ENCODE results near the gene IDH2. TPM values are rescaled to one million over a fixed set of nuclear protein-coding genes. Genes with fewer than 3 reads are reported as not detected.

Gene IDH2
- total RNA-seq, 2 experiments from 2014 or later: 176 to 182 TPM

DNA sequence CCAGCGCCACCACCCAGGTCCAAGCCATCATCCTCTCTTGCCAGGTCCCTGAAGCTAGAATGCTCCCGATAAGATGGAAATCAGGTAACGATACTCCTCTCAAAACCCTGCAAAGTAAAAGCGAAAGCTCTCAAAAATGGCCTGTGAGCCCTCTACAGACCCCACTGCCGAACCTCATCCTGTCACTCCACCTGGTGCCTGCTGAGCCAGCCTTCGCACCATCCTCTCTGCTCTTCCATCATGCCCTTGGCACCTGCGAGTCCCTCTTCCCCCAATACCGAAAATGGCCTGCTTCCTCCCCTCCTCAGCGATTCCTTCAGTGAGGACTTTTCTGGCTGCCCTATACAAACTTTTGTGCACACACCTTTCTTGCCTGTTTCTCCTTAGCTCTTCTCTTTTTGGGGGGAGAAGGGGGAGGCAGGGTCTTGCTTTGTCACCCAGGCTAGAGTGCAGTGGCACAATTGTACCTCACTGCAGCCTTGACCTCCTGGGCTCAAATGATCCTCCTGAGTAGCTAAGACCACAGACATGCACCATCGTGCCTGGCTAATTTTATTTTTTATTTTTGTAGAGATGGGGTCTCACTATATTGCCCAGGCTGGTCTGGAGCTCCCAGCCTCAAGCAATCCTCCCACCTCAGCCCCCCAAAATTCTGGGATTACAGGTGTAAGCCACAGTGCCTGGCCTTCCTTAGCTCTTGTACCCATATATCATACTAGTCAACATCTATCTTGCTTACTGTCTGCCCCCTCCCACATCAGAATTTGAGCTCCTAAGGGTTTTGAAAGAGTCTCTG lies 3.0 kb downstream of the IDH2 start:
- ChIA-PET POLR2A (interaction anchor here (0.9 kb wide), 1 partner anchor 43 kb away, joined by 3 read pairs; no protein-coding TSS in a partner anchor), CTCF (interaction anchor here (0.6 to 1.8 kb wide), 11 partner anchors 9 to 339 kb away, joined by 3 to 7 read pairs (median 4); no protein-coding TSS in a partner anchor)
- H3K4me1 Mint-ChIP-seq: peaks cover 74% of the 10 kb centered on the region
- no peaks in the 10 kb centered on the region for H3K27me3 Mint-ChIP-seq
- DNase-seq (peak; percentile 54), ATAC-seq (no peak)
- H3K36me3 Mint-ChIP-seq (ENCODE audit: low read depth): peaks cover 21% of the 10 kb centered on the region
- intact Hi-C loops (cut with DNase I, micrococcal nuclease): loop anchor here (2.0 to 5.0 kb wide), 3 partner anchors 43 to 562 kb away; no protein-coding TSS in a partner anchor
- H3K9me3 Mint-ChIP-seq (ENCODE audit: low read depth): no peaks in the 10 kb centered on the region
- peak overlapping the region; percentile 86 for H3K4me3 Mint-ChIP-seq
- H3K27ac Mint-ChIP-seq: peak overlapping the region; percentile 90

DNA sequence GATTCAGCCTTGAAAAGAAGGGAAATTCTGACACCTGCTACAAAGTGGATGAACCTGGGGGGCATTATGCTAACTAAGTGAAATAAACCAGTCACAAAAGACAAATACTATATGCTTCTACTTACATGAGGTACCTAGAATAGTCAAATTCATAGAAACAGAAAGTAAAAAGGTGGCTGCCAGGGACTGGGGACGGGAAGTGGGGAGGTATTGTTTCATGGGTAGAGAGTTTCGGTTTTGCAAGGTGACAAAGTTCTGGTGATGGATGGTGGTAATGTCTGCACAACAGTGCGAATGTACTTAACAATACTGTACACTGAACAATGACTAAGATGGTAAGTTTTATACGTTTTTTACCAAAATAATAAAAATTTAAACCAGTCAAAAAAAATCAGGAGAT lies 4.8 kb downstream of the IDH2 start:
- POLR2A ChIA-PET: interaction anchor here (0.6 kb wide), 1 partner anchor 206 kb away, joined by 3 read pairs; no protein-coding TSS in a partner anchor
- peaks cover 24% of the 10 kb centered on the region for H3K36me3 Mint-ChIP-seq (ENCODE audit: low read depth)
- H3K4me3 Mint-ChIP-seq: peak overlapping the region; percentile 86
- DNase-seq (peak; percentile 80), ATAC-seq (peak; percentile 74)
- intact Hi-C loops (cut with DNase I, micrococcal nuclease): loop anchor here (1.0 to 5.0 kb wide), 8 partner anchors 38 to 320 kb away; partner anchors contain the start of genes AP3S2 (in 2 of the 2), GDPGP1 (in 1 of the 2) and NGRN (in 1 of the 2)
- CTCF ChIA-PET: no interaction called here
- H3K9me3 Mint-ChIP-seq (ENCODE audit: low read depth): no peaks in the 10 kb centered on the region
- H3K4me1 Mint-ChIP-seq: peaks cover 74% of the 10 kb centered on the region
- peak overlapping the region; percentile 90 for H3K27ac Mint-ChIP-seq
- no peaks in the 10 kb centered on the region for H3K27me3 Mint-ChIP-seq

DNA sequence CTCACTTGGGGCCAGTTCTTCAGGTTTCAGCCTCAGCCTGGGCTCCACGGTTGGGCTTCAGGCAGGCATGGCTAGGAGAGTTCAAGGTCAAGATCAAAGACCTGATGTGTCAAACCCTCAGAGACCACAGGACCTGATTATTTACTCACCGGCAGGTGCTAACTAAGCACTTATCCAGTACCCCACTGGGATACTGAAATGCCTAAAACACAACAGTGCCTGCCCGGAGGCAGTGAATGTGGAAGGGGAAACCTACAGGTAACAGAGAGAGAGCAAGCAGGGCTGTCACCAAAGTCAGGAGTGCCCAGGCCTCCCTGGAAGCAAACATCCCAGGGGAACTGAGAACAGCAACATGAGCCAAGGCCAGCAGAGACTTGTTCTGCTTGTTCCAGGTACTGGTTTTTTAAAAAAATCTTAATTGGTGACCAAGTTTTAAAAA lies 6.7 kb downstream of the IDH2 start:
- POLR2A ChIA-PET: no interaction called here
- peaks cover 67% of the 10 kb centered on the region for H3K4me1 Mint-ChIP-seq
- peaks cover 27% of the 10 kb centered on the region for H3K36me3 Mint-ChIP-seq (ENCODE audit: low read depth)
- intact Hi-C loops (cut with DNase I, micrococcal nuclease): loop anchor here (5.0 kb wide), 2 partner anchors 47 to 322 kb away; no protein-coding TSS in a partner anchor
- no peaks in the 10 kb centered on the region for H3K27me3 Mint-ChIP-seq
- peak; percentile 46 for DNase-seq
- peak overlapping the region; percentile 38 for H3K4me3 Mint-ChIP-seq
- CTCF ChIA-PET: interaction anchor here (0.8 to 1.6 kb wide), 2 partner anchors 9 to 221 kb away, joined by 3 to 12 read pairs; no protein-coding TSS in a partner anchor
- peak overlapping the region; percentile 61 for H3K27ac Mint-ChIP-seq
- peak; percentile 14 for ATAC-seq
- H3K9me3 Mint-ChIP-seq (ENCODE audit: low read depth): no peaks in the 10 kb centered on the region

DNA sequence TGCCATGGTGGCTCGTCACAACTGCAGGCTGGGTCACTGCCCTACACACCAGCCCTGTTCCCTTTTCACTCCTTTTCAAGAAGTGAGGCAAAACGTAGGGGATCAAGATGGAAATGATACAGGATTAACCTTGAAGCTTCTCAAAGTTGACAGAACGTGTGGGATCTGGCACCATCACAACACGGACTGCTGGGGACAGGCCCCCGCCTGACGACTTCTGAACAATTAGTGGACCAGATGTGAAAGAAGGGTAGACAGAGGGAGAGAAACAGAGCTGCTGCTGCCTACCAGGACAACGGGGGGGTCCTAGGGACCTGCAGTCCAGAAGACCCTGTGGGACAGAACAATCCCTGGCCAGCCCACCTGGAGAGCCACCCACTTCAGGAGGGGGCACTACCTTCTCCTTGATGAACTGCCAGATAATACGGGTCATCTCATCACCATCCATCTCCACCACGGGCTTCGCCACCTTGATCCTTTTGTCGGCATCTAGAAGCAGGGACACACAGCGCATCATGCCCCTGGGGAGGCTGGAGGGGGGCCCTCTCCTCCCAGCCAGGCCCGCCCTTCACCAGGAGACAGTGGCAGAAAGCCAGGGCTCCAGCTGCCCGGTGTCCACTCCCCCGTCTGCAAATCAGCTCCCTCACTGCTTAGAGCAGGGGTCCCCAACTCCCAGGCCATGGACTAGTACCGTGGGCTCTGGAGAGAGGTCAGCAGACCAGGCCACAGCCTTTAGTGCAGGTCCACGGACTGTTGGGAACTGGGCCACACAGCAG lies 10.9 kb downstream of the IDH2 start:
- Mint-ChIP-seq H3K27ac (no peak overlapping the region), H3K27me3 (no peaks in the 10 kb centered on the region), H3K36me3 (ENCODE audit: low read depth) (peaks cover 46% of the 10 kb centered on the region), H3K4me1 (peaks cover 31% of the 10 kb centered on the region), H3K9me3 (ENCODE audit: low read depth) (no peaks in the 10 kb centered on the region), H3K4me3 (no peak overlapping the region)
- POLR2A ChIA-PET: no interaction called here
- CTCF ChIA-PET: interaction anchor here (0.6 to 1.5 kb wide), 3 partner anchors 8 to 216 kb away, joined by 3 to 4 read pairs (median 3); no protein-coding TSS in a partner anchor
- DNase-seq: no peak
- no peak for ATAC-seq
- intact Hi-C loops (cut with DNase I, micrococcal nuclease): no loop called here

DNA sequence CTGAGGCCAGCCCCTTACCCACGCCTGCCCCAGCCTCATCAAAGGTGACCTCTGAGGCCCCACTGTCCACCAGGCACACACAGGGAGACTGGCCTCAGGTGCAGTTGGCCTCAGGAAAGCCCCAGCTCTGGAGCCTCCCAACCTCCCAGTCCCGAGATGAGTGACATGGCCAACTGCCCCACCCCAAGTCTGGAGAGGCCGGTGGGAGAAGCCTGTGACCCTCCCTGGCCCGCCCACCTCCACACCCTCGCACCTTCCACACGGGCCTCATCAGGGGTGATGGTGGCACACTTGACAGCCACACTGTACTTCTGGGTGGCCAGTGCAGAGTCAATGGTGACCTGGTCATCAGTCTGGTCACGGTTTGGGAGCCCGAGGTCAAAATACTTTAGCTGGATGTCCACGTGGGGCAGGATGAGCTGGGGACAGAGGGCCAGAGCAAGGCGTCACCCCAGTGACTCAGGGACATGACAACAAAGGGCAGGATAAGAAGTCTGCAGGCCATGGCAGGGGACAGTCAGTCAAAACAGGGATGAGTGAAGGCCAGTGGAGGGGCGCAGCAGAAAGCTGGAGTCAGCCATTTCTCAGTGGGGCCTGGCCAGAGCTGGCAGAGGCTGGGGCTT lies 11.9 kb downstream of the IDH2 start:
- Mint-ChIP-seq H3K4me3 (no peak overlapping the region), H3K9me3 (ENCODE audit: low read depth) (no peaks in the 10 kb centered on the region), H3K36me3 (ENCODE audit: low read depth) (peaks cover 39% of the 10 kb centered on the region), H3K27ac (peak overlapping the region; percentile 2), H3K27me3 (no peaks in the 10 kb centered on the region), H3K4me1 (peaks cover 22% of the 10 kb centered on the region)
- no peak for ATAC-seq
- ChIA-PET POLR2A (no interaction called here), CTCF (interaction anchor here (0.6 to 1.2 kb wide), 2 partner anchors 9 to 140 kb away, joined by 3 to 4 read pairs; no protein-coding TSS in a partner anchor)
- intact Hi-C loops (cut with DNase I, micrococcal nuclease): no loop called here
- no peak for DNase-seq

DNA sequence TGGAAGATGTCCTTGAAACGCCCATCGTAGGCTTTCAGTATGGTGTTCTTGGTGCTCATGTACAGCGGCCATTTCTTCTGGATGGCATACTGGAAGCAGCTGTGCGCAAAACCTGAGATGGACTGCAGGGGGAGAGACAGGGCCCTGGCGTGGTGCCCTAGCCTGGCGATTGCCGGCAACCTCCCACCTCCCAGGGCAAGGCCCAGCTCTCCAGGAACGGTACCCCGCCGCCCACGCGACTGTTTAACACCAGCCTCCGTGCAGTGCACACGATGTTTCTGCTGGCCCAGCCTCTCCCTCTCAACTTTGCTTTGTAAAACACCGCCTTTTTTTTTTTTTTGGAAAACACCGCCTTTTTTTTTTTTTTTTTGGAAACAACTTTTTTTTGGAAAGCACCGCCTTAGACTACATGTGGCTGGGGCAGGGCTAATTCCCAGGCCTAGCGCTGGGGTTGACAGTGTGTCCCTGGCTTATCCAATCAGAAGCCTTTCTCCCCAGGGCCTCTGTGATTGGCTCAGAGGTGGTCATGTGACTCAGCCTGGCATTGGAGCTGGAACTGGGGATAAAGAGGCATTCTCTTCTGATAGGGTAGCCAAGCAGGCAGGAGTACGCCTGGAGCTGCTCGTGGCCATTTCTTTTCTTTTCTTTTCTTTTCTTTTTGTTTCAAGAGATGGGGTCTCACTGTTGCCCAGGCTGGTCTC lies 14.7 kb downstream of the IDH2 start:
- Mint-ChIP-seq H3K9me3 (ENCODE audit: low read depth) (no peaks in the 10 kb centered on the region), H3K4me3 (no peak overlapping the region), H3K27me3 (no peaks in the 10 kb centered on the region), H3K4me1 (peaks cover 8% of the 10 kb centered on the region), H3K36me3 (ENCODE audit: low read depth) (peaks cover 44% of the 10 kb centered on the region), H3K27ac (no peak overlapping the region)
- peak; percentile 73 for ATAC-seq
- DNase-seq: peak; percentile 69
- intact Hi-C loops (cut with DNase I, micrococcal nuclease): loop anchor here (1.0 to 5.0 kb wide), 6 partner anchors 15 to 347 kb away; partner anchors contain the start of gene IDH2 (in 1 of the 2)
- ChIA-PET CTCF (interaction anchor here (0.6 to 3.1 kb wide), 22 partner anchors 9 to 414 kb away, joined by 3 to 12 read pairs (median 4); partner anchors contain the start of gene IDH2), POLR2A (interaction anchor here (0.7 kb wide), 1 partner anchor 15 kb away, joined by 5 read pairs; the partner anchor contains the start of gene IDH2)

DNA sequence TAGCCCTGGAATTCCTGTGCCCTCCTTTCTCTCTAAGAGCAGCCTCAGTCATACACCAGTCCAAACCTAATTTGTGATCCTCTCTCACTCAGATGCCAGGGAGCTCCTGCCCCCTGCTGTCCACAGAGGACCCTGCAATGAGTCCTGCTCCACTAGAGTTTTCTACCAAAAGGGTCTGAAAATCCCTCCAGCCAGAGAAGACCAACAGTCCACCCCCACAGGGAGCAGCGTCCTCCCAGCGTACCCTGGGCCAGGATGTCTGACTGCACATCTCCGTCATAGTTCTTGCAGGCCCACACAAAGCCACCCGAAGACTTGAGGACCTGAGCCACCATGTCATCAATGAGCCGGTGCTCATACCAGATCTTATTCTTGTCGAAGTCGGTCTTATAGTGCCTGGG lies 15.4 kb downstream of the IDH2 start:
- peaks cover 43% of the 10 kb centered on the region for H3K36me3 Mint-ChIP-seq (ENCODE audit: low read depth)
- CTCF ChIA-PET: interaction anchor here (0.6 to 3.1 kb wide), 20 partner anchors 9 to 352 kb away, joined by 3 to 12 read pairs (median 4); partner anchors contain the start of gene IDH2
- H3K4me3 Mint-ChIP-seq: no peak overlapping the region
- H3K27me3 Mint-ChIP-seq: no peaks in the 10 kb centered on the region
- H3K27ac Mint-ChIP-seq: peak overlapping the region; percentile 75
- DNase-seq (peak; percentile 75), ATAC-seq (peak; percentile 79)
- H3K9me3 Mint-ChIP-seq (ENCODE audit: low read depth): no peaks in the 10 kb centered on the region
- intact Hi-C loops (cut with DNase I, micrococcal nuclease): loop anchor here (1.0 to 5.0 kb wide), 7 partner anchors 15 to 347 kb away; partner anchors contain the start of gene IDH2 (in 1 of the 2)
- H3K4me1 Mint-ChIP-seq: peaks cover 6% of the 10 kb centered on the region
- POLR2A ChIA-PET: interaction anchor here (0.7 kb wide), 1 partner anchor 15 kb away, joined by 5 read pairs; the partner anchor contains the start of gene IDH2

DNA sequence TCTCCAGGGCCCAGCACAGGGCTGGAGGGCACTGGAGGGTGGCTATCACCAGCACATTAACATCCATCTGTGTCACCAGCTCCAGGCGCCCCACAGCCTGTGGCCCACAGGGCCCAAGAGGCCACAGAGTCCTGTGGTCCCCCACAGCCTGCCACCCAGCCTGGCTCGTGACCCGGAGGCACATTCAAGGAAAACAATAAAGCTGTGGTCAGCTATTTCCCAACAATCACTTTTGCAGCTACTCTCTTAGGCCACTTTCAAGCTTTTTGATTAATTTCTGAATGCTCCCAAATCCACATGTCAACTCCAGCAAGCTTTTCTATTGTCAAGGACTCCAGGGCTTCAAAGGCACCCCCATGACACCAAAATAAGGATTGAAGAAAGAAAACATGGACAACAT lies 16.7 kb downstream of the IDH2 start:
- DNase-seq: no peak
- no peaks in the 10 kb centered on the region for H3K9me3 Mint-ChIP-seq (ENCODE audit: low read depth)
- H3K27me3 Mint-ChIP-seq: no peaks in the 10 kb centered on the region
- intact Hi-C loops (cut with DNase I, micrococcal nuclease): loop anchor here in 1 of 2 experiments (5.0 kb wide), 1 partner anchor 323 kb away; no protein-coding TSS in a partner anchor
- H3K27ac Mint-ChIP-seq: no peak overlapping the region
- H3K4me1 Mint-ChIP-seq: peaks cover 6% of the 10 kb centered on the region
- ChIA-PET POLR2A (no interaction called here), CTCF (interaction anchor here (0.8 to 3.1 kb wide), 13 partner anchors 11 to 211 kb away, joined by 3 to 12 read pairs (median 4); partner anchors contain the start of gene AP3S2)
- ATAC-seq: no peak
- H3K36me3 Mint-ChIP-seq (ENCODE audit: low read depth): peaks cover 41% of the 10 kb centered on the region
- no peak overlapping the region for H3K4me3 Mint-ChIP-seq

DNA sequence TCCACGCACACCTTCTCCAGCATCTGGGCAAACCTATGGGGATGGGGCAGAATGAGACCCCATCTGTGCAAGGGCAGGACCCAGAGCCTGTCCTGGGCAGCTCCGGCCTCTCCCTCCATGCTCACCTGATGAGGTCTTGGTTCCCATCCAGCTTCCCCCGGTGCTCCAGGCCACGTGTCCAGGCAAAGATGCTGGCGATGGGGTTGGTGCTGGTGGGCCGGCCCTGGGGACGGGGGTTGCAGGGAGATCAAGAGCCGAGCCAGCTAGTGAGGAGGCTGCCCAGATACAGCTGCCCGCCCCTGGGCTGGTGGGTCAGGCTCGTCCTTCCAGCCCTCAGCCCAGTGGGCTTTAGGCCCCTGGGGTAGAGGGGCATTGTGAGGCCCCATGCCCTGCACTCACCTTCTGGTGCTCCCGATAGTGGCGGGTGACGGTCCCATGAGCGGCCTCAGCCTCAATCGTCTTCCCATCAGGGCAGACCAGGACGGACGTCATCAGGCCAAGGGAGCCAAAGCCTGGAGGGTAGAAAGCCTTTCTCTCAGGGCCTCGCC lies 17.3 kb downstream of the IDH2 start:
- POLR2A ChIA-PET: no interaction called here
- Mint-ChIP-seq H3K27me3 (no peaks in the 10 kb centered on the region), H3K36me3 (ENCODE audit: low read depth) (peaks cover 42% of the 10 kb centered on the region), H3K4me1 (peaks cover 6% of the 10 kb centered on the region), H3K27ac (no peak overlapping the region), H3K4me3 (no peak overlapping the region), H3K9me3 (ENCODE audit: low read depth) (no peaks in the 10 kb centered on the region)
- CTCF ChIA-PET: interaction anchor here (0.5 to 3.1 kb wide), 10 partner anchors 11 to 210 kb away, joined by 3 to 12 read pairs (median 4); no protein-coding TSS in a partner anchor
- intact Hi-C loops (cut with DNase I, micrococcal nuclease): loop anchor here in 1 of 2 experiments (5.0 kb wide), 1 partner anchor 323 kb away; no protein-coding TSS in a partner anchor
- DNase-seq (no peak), ATAC-seq (no peak)

Measured in activated CD4-positive, alpha-beta T cell treated with anti-CD3 and anti-CD28 coated beads for 36 hours (primary cell).